NCI-H2196 treated with DMSO at 0.1 percent for 48 hours (cell line): Measurements from ENCODE around the gene PGC.
A peak's percentile ranks its signal among the peaks of the same experiment; 100 is the strongest.

Experiments used
- DNase-seq: peaks from one replicate; lab custom pipeline; 2025; ENCODE audit not compliant: unreplicated experiment; lab: John Stamatoyannopoulos, UW

PGC gene

DNA sequence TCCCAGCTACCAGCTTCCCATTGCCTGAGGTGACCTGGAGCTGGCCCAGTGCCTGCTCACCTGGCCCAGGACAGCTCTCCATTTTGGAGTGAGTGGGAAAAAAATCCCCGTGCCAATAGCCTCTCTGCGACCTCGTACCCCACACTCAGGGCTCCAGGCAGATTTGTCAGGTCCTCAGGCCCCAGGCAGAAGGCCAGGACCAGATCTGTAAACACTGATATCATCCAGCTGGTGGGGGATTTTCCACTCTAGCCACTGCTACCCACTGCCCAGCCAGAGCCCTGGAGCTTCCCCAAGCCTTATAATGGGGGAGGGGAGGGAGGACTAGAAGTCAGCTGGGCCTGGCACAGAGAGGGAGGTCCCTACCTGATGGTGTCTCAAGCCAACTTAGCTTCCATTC is 1.3 kb upstream of the PGC start:
- no peak for DNase-seq

DNA sequence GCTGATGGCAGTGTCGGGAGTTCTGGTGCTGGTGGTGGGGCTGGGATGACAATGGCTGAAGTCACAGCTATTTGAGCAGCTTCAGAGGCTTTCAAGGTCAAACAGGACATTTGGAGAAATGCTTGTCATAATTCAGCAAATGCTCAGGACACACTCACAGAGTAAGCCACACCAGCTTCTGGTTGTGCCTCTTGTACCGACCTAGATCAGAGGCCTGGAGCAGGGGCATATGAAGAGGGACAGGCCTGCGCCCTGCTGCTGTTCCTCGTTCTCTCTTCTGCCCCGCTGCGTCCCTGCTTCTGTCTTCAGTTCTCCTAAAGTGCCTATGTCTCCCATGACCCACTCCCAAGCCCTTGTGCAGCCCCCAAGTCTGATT is 893 bp upstream of the PGC start:
- DNase-seq: no peak

DNA sequence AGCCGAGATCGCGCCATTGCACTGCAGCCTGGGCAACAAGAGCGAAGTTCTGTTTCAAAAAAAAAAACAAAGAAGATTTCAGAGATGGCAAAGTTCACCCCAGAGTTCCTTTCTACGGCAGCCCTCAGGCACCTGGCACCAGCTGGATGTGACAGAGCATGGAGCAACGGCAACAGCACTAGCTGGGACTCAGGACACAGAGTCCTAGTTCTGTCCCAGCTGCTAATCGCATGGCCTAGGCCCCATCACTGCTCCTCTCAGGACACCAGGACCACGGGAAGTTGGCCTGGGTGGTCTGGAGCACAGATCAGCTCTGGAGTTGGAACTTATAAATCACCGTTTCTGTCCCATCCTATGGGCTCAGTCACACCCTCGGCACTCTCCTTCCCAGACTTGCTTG is 1.1 kb downstream of the PGC start:
- no peak for DNase-seq

DNA sequence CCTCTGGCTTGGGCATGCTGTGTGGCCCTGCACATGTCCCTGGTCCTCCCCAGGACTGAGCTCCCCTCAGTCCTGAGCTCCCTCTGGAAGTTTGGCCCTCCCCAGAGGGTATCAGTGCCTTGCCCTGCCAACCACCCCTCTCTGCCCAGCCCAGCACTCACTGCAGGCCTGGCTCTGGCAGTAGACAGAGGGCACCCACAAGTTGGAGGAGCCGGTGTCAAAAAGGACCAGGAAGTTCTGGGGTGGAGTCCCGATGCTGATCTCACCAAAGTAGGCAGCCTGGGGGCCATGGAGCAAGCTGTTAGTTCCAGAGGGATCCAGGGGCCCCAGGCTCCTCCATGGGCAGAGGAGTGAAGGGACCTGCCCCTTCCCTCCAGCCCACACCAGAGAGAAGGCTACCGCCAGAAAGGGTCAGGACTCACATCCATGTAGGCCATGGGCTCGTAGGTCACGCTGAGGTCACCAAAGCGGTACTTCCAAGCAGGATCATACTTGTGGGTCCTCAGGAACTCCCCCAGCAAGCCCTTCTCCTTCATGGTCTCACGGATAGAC is 2.9 kb downstream of the PGC start:
- DNase-seq: no peak

DNA sequence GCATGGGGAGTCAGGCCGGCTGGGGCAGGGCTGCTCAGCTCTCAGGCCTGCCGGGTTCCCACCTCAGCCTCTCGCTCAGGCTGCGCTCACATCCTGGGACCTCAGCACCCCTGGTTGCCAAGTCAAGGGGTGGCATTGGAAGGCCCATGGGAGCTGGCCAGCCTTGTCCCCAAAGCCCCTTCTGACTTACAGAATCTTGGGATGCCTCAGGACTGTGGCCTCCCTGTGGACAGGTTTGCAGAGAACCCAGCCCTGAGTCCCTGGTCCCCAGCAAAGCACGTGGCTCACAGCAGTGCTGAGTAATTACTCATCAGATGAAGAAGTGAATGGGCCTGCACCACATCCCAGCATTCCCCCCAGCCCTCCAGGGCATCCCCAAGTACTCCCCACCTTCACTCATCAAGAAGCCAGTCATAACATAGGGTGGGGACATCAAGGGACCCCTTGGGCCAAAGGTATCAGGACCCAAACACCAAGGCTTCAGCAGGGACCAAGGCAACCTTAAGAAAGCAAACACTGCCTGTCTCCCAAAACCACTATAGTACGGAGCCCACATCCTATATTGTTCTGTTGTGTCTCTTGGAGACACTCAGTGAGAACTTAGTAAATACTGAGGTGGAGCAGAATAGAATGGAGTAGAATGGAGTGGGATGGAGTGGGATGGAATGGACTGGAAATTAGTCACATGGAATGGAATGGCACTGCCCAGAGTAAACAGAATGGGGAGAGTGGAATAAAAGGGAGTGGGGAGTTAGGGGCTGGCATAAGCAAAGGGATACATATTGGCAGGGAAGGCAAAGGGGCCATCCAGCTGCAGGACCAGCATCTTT is 3.6 kb downstream of the PGC start:
- DNase-seq: no peak

DNA sequence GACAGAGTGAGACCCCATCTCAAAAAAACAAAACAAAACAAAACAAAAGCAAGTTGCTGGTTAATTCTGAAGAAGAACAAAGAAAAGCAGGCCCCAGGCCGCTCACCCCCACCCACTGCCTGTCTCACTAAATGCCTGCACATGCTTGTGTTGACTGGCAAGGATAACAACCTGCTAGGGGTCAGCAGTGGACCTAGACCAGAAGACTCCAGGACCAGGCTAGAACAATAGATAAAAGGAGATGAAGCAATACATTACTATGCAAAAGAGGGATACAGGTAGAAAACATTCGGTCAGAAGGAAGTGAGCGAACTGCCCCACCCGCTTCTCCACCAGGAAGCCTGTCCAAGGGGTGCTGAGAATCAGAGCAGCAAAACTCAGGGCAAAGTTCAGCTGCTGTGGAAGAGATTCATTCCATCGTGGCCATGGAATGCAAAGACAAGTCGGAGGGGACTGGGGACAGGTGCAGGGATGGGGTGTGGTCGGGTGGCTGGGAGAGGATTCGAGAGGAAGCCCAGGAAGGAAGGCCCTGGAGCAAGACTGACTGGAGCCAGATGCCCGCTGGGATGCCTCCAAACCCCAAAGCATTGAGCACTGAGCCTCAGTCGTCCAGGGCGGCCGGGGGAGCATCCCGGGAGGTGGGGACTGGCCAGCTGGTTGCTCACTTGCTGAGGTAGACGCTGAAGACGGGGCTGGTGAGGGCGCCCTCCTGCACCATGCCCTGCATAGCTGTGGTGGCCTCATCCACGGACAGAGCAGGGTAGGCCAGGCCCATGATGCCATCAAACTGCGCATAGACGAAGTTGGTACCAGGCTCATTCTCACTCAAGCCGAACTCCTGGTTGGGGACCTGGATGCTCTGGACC is 5.3 kb downstream of the PGC start:
- DNase-seq: no peak

DNA sequence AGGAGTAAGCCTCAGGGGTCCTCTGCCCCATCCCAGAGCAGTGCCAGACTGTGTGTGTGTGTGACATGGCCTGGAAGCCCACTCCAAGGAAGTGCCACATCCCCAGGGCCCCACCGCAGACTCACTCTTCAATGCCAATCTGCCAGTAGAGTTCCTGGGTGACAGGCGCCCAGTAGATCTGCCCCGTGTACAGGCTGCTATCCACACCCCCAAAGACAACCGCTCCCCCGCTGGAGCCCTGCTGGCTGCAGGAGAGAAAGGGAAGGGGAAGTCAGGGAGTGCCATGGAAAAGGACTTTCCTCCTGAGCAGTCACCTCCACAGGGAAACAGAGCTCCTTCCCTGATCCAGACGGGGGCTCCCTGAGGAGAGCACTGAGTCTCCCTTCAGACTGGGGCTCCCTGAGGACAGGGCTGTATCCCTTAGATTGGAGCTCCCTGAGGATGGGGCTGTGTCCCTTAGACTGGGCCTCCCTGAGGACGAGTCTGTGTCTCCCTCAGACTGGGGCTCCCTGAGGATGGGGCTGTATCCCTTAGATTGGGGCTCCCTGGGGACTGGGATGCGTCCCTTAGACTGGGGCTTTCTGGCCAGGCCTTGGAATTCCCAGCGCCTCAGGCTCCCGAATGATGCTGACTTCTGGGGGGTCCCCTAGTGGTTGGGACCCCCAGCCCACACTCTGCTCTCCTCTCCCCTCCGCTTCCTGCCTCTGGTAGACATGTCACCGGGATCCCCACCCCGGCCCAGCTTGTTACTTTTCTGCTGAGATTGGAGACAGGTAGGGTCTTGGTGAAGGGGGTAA is 6.6 kb downstream of the PGC start:
- DNase-seq: no peak

DNA sequence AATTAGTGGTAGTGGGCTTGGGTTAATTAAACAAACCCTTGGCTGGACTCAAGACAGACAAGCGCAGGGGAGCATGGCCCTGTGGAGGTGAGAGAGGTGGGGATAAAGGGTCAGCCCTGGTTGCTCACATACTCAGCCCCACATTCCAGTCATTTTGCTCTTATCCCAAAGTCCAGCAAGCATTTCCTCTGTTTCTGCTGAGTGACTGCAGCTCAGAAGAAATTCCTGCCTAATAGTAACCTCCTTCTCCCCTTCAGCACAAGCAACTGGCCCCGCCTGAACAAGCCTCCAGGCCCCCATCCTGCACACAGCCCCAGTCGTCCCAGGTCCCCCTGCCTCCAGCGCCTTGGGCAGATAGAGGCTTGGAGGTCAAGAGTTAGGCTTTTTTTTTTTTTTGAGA is 8.2 kb downstream of the PGC start:
- DNase-seq: no peak

DNA sequence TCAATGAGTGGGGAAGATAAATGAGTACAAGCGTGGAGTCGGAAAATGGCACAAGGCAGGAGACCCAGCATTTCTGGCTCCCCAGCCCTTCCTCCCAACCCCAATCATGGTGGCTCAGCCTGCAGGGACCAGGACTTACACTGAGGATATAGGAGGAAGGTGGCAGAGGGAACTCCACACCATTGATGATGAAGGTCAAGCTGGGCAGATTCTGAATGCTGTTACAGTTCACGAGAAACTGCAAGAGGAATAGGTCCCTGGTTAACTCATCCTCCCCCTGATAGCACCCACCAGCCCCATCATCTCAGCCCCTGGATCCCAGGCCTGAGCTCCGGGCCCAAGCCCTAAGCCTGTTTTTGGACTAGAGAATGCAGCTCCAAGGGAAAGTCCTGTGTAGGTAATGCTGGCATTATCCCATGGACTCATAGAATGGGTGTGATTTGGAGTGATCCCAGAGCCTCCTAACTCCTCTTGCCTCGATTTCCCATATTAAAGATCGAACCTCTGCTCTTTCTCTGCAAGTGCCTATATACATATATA is 9.5 kb downstream of the PGC start:
- no peak for DNase-seq

DNA sequence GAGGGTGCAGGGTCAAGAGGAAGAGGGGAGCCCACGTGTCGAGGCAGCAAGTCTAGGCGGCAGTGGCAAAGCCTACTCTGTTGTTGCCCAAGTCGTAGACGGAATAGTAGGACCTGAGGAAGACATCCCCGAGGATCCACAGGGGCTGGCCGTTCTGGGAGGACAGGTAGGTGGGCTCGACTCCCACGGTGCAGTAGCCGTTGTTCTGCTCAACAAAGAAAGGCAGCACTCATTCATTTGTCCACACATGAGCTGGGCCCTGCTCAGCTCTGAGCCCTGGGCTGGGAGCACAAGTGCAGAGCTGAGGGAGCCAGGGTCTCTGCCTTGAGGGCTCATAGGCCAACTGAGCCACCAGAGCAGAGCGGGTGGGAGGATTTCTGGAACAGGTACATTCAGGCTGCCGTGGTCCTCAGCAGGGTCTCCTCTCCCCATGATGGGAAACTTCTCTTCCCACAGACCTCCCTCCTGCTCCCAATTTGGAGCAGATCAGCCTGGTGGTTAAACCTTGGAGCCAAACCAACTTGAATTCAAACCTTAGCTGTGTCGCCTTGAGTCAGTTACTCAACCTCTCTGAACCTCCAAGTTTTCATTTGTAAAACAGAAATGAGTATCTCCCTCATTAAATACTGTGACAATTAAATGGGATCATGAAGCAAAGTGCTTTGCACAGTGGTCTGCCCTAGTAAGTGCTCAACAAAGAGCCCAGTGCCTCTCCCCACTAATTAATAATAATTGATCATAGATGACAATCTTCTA is 10.2 kb downstream of the PGC start:
- DNase-seq: no peak

DNA sequence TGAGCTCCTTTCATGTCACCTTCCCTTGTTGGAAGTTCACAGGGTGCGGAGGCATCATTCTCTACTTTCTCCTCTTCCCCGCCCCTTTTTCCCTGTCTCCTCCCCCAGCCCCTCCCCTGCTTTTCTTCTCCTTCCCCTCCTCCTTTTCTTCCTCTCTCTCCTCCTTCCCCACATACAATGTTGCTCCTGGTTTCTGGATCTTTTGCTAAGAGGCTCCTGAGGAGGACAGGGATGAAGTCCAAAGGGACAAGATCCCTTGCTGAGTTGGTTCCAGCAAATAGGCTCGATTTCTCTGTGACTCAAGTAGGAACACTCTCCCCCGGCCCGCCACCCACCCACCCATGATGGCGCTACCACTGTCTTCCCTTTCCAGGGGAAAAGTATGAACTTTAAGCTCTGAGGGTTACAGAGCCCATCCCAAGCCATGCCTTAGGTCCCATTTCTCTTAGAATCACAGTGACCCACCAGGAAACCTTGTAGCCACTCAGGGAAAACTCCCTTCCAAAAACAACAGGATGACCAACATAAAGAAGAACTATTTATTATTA is 10.9 kb downstream of the PGC start:
- no peak for DNase-seq

DNA sequence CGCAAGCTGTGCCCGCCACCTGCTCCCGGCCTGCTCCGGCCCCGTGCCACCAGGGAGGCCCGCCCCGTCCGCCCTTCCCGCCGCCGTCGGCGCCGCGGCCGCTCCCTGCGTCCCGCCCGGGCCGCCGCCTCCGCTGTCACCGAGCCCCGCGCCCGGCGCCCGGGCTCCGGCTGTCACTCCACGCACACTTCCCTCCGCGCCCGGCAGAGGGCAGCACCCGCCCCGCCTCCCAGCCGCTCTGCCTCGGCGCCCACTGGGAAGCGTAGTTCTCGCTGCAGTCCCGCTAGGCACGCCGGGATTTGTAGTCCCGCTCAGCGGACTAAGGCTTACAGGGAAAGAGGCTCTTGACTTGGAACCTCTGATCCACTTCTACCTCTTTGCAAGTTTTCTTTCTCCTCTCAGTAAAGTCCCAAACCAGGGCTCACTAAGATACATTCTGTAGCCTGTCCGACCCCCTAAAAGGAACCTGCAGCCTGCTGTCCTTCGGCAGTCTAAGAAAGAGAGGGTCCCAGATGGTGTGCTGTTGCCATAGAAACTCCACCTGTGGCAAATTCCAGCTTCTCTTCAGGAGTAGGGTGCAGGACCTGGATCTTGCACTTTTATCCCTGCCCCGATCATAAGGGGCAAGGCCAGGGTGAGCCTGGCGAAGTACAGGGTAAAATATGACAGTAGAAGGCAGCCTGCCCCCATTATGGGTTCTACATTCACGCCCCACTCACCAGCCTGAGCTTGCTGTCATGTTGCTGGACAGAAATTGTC is 11.6 kb downstream of the PGC start, which contains the start of gene TFEB:
TFEB (minus strand) TSS at position 182 of the 759 bp plus-strand sequence. CDS start 44,395 bp downstream, outside the sequence.
- DNase-seq: peak; percentile 70

DNA sequence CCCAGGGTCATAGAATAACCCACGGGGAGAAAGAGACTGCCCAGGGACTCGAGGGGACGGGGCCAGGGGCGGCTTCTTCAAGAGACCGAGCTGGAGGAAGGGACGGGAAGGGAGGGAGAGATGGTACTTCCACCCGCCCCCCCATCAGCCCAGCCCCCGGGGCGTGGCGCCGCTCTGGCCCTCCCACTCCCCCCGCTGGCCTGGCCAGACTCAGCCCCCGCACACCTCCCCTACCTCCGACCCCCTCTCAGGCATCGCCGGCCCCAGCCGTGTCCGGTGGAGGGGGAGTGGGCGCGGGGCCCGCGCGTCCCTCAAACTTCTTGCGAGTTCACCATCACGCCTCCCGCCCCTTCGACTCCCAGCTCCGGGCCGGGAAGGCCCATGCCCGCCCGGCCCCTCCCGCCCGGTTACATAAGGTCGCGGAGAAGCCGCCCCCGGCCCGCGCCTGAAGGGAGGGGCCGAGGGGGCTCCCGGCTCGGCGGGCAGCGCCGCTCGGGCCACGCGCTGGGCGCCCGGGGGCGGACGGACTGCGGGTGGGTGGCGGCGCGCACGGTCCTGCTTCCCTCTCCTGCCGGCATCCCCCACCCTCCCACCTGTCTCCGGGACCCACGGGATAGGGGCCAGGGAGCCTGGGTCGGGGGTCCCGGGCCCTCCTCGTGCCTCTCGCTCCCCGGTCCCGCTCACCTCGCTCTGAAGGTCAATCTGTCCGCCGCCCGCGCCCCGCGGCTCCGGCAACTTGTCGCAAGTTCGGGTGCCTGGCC is 12.4 kb downstream of the PGC start:
- DNase-seq: peak; percentile 76

DNA sequence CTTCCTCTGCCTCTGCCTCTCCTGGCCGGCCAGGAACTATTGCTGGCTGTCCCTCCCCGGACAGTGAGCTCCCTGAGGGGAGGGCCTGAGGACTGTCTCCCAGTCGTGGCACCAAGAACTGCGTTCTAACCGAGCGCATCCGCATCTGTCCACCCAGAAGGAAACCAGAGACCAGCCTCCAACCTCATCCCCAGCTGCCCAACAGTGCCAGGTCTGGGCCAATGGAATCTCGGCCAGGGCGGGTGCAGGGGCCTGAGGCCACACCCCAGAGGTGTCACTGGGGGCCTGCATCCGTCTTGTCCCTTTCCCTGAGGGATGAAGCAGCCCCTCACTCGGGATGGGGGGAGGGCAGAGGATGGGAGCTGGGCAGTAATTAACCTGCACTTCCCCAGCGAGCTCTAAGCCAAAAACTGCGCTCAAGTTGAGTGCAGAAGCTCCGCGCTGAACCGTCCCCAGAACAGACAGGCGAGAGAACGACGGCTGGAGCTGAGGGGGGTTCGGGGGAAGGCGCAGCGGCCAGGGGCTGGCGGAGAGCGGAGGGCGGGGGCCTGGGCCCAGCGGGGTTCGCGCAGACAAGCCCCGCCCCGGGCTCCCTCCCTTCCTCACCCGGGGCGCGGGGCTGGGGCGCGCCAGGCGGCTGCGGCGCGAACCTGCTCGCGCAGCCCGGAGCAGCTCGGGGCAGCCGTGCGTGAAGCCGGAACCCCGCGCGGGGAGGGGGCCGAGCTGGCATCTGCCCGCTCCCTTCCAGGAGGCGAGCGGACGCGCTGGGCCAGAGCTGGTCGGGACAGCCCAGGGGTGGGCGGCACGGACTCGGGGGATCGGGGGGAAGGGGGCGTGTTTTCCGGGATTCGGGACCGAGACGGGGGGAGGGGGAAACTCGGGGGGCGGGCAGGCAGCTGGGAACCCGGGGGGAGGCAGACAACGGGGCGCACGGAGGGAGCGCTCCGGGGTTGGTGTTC is 13.2 kb downstream of the PGC start:
- DNase-seq: peak; percentile 79

DNA sequence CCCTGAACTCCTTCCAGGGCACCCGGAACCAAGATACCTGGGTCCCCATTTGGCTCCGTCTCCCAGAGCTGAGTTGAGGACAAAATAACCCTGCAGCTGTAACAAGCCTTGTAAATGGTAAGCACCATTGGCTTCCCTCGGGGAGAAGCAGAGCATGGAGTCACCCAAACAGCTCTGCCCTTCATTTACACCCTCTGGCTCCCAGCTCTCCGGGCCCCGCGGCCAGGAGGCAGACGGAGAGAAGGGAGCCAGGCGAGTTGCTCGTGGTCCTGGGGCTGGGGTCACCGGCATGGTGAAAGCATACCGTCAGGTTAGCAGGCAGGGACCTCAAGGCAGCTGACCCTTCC is 13.9 kb downstream of the PGC start:
- DNase-seq: no peak

DNA sequence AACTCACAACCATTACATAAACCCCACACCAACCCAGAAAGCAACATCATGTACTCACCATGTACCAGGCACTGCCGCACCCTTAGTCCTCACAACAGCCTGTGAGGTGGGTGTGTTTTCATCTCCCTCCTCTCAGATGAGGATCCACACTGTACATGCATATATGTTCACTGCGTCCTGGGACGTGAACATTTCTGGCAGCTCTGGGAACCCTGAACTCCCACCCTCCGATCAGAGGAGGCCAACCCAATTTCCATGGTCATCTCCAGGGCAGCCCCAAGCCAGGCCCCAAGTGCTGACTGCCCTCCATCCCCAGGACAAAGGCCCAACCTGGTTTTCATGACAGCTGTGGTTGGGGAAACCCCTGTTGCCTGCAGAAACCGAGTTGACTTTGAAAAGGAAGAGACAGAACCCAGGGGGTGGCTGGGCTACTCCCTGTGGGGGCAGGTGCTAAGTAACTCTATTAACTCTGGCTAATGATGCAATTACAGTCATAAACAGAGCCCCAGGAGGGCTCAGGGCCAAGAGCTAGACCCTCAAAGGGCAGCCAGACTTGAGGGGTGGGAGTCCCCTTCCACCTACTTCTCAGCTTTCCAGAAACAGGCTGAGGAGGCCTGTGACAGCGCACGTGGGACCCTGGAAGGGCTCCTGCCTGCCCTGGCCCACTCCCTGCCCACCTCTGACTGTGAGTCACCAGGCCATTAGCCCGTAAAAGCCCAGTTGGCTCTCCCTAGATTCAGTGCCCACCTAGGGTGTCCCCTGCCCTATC is 14.4 kb downstream of the PGC start:
- no peak for DNase-seq

DNA sequence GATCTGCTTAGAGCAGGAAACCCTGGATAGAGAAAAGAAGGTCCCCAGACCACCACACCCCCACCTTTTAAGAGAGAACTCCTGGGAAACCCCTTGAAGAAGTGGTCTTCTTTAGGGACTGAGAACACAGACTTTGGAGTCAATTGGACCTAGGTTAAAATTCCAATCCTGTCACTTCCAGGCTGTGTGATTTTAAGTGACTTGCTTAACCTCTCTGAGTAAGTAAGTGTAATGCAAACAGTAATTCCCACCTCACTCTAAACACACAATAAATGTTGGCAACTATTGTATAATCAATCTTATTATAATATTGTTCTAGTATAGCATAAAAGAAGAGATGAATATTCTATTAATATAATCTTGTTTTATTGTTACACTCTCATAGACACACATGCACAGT is 15.0 kb downstream of the PGC start:
- no peak for DNase-seq
